Measurements from ENCODE around the gene CPEB1.

The CPEB1 gene

GRCh38 chr15:82554351-82554750 lies 92.8 kb downstream of the CPEB1 start:
- no peak for DNase-seq
- TF ChIP-seq POLR2A (IDR thresholded peaks at IDR 0.05; ENCODE audit: low read length) (no peak), GATA1 (IDR thresholded peaks at IDR 0.05; ENCODE audit: low read depth, low read length) (no peak)

- TF ChIP-seq POLR2A (IDR thresholded peaks at IDR 0.05; ENCODE audit: low read length) = no peak
- TF ChIP-seq GATA1 (IDR thresholded peaks at IDR 0.05; ENCODE audit: low read depth, low read length) = no peak
- DNase-seq = no peak
Observed at GRCh38 chr15:82553846-82554245, 93.3 kb downstream of the CPEB1 start.

GRCh38 chr15:82552861-82553260 lies 94.3 kb downstream of the CPEB1 start:
- DNase-seq = no peak
- no peak for TF ChIP-seq GATA1 (IDR thresholded peaks at IDR 0.05; ENCODE audit: low read depth, low read length)
- TF ChIP-seq POLR2A (IDR thresholded peaks at IDR 0.05; ENCODE audit: low read length) = no peak

- TF ChIP-seq POLR2A (IDR thresholded peaks at IDR 0.05; ENCODE audit: low read length) (no peak), GATA1 (IDR thresholded peaks at IDR 0.05; ENCODE audit: low read depth, low read length) (no peak)
- no peak for DNase-seq
Observed at GRCh38 chr15:82551646-82552247, 95.4 kb downstream of the CPEB1 start.

GRCh38 chr15:82549199-82549665 lies 97.9 kb downstream of the CPEB1 start:
- DNase-seq = no peak
- TF ChIP-seq POLR2A (IDR thresholded peaks at IDR 0.05; ENCODE audit: low read length) (no peak), GATA1 (IDR thresholded peaks at IDR 0.05; ENCODE audit: low read depth, low read length) (no peak)

GRCh38 chr15:82548700-82549099 lies 98.5 kb downstream of the CPEB1 start:
- TF ChIP-seq GATA1 (IDR thresholded peaks at IDR 0.05; ENCODE audit: low read depth, low read length) = no peak
- TF ChIP-seq POLR2A (IDR thresholded peaks at IDR 0.05; ENCODE audit: low read length) = no peak
- no peak for DNase-seq

GRCh38 chr15:82545478-82545877 lies 101.7 kb downstream of the CPEB1 start:
- no peak for TF ChIP-seq POLR2A (IDR thresholded peaks at IDR 0.05; ENCODE audit: low read length)
- no peak for TF ChIP-seq GATA1 (IDR thresholded peaks at IDR 0.05; ENCODE audit: low read depth, low read length)
- no peak for DNase-seq

- no peak for TF ChIP-seq POLR2A (IDR thresholded peaks at IDR 0.05; ENCODE audit: low read length)
- no peak for TF ChIP-seq GATA1 (IDR thresholded peaks at IDR 0.05; ENCODE audit: low read depth, low read length)
- DNase-seq = no peak
Observed at GRCh38 chr15:82545002-82545401, 102.2 kb downstream of the CPEB1 start.

- TF ChIP-seq POLR2A (IDR thresholded peaks at IDR 0.05; ENCODE audit: low read length) (no peak), GATA1 (IDR thresholded peaks at IDR 0.05; ENCODE audit: low read depth, low read length) (no peak)
- no peak for DNase-seq
Observed at GRCh38 chr15:82544431-82544830, 102.7 kb downstream of the CPEB1 start.

- peak; percentile 6 to 14 for DNase-seq
- TF ChIP-seq GATA1 (IDR thresholded peaks at IDR 0.05; ENCODE audit: low read depth, low read length) (no peak), POLR2A (IDR thresholded peaks at IDR 0.05; ENCODE audit: low read length) (no peak)
Observed at GRCh38 chr15:82543160-82543559, 104.0 kb downstream of the CPEB1 start.

GRCh38 chr15:82540984-82541431 lies 106.2 kb downstream of the CPEB1 start:
- no peak for DNase-seq
- TF ChIP-seq GATA1 (IDR thresholded peaks at IDR 0.05; ENCODE audit: low read depth, low read length) (no peak), POLR2A (IDR thresholded peaks at IDR 0.05; ENCODE audit: low read length) (no peak)

- DNase-seq = no peak
- no peak for TF ChIP-seq GATA1 (IDR thresholded peaks at IDR 0.05; ENCODE audit: low read depth, low read length)
- peak; percentile 99 for TF ChIP-seq POLR2A (IDR thresholded peaks at IDR 0.05; ENCODE audit: low read length)
Observed at GRCh38 chr15:82540055-82540983, 106.8 kb downstream of the CPEB1 start, which contains the start of gene RPS17. TSS of gene RPS17 (minus strand) at chr15:82540457. CDS start at chr15:82540428, 29 bp downstream.

GRCh38 chr15:82539691-82540054 lies 107.5 kb downstream of the CPEB1 start:
- no peak for DNase-seq
- no peak for TF ChIP-seq GATA1 (IDR thresholded peaks at IDR 0.05; ENCODE audit: low read depth, low read length)
- TF ChIP-seq POLR2A (IDR thresholded peaks at IDR 0.05; ENCODE audit: low read length) = no peak

- TF ChIP-seq POLR2A (IDR thresholded peaks at IDR 0.05; ENCODE audit: low read length) = no peak
- TF ChIP-seq GATA1 (IDR thresholded peaks at IDR 0.05; ENCODE audit: low read depth, low read length) = no peak
- DNase-seq = no peak
Observed at GRCh38 chr15:82538961-82539690, 108.0 kb downstream of the CPEB1 start.

Measured in erythroblast (primary cell).